ENCODE data around the gene UBE2I.

DNA sequence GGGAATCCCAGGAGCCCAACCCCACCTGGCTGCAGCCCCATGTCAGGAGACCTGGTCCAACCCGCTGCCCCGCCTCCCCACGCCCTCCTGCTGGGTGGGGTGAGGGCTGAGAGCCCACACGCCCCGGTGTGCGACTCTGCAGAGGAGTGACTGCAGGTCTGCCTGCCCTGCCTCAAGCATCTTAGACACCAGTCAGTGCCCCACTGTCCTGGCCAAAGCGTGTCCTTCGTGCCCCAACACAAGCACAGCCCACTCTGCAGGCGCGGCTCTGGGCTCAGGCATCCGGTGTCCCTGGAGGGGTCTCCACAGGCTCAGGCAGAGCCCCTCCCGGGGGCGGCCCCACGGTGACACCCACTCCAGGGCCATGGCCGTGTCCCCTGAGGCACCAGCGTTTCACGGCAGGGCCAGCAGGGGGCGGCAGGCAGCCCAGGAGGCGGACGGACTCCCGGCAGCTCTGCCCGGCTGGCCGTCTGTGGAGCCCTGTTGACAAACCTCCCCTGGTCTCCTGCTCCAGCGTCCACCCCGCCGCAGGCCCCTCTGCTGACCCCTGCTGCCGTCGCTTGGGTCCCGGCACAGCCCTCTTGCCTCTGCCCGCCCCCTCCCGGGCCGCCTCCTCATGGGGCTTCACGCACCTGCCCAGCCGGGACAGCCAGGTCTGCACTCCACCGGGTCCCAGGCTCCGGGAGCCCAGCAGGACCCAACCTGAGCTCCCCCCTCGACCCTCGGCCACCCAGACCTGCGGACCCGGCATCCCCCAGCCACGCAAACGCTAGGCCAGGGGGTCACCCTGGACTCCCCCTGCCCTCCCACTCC lies 8.6 kb upstream of the UBE2I start:
- TF ChIP-seq, protein P1, sequence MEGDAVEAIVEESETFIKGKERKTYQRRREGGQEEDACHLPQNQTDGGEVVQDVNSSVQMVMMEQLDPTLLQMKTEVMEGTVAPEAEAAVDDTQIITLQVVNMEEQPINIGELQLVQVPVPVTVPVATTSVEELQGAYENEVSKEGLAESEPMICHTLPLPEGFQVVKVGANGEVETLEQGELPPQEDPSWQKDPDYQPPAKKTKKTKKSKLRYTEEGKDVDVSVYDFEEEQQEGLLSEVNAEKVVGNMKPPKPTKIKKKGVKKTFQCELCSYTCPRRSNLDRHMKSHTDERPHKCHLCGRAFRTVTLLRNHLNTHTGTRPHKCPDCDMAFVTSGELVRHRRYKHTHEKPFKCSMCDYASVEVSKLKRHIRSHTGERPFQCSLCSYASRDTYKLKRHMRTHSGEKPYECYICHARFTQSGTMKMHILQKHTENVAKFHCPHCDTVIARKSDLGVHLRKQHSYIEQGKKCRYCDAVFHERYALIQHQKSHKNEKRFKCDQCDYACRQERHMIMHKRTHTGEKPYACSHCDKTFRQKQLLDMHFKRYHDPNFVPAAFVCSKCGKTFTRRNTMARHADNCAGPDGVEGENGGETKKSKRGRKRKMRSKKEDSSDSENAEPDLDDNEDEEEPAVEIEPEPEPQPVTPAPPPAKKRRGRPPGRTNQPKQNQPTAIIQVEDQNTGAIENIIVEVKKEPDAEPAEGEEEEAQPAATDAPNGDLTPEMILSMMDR (conservative IDR thresholded peaks at IDR 0.05 in 1 of 2, IDR thresholded peaks at IDR 0.05 in 1 of 2; ENCODE audit: low read depth in 1 of 2, low read length in 2 of 2), result peak; percentile 66 to 75
- no peak for TF ChIP-seq EZH2 (IDR thresholded peaks at IDR 0.05; ENCODE audit: low read length, missing control alignments)

Data from fibroblast of lung (primary cell).